Right lobe of liver (tissue), 6 donors: ENCODE data around the gene CNOT4. TPM values are rescaled to one million over a fixed set of nuclear protein-coding genes. Genes with fewer than 3 reads are reported as not detected.
A peak's percentile ranks its signal among the peaks of the same experiment; 100 is the strongest.

Experiments
- ATAC-seq, 4 donors: fragments of 200-7000 bp; cut with Tn5 transposase; one replicate each; pipeline ENCODE4 v1.9.1; 2020; ENCODE audit warnings: mild to moderate bottlenecking in 4 of 4, moderate library complexity in 4 of 4
- DNase-seq, 3 donors: peaks; one replicate each; pipeline ENCODE4 v3.0.0-alpha.2; 2020
- H3K27ac ChIP-seq, 3 donors: fragments of 200-600 bp; one replicate each; pipeline ENCODE4 v1.8.0; 2022
- H3K27me3 ChIP-seq, 2 donors: fragments of 200-600 bp; one replicate each; pipeline ENCODE4 v1.8.0; 2022
- H3K36me3 ChIP-seq, 4 donors: fragments of 200-600 bp; sonication (generic) in 1 of 4; one replicate each; pipeline versions ENCODE4 v1.5.1 to v1.8.0; 2017 to 2022; ENCODE audit warnings: control low read depth in 1 of 4
- H3K4me1 ChIP-seq, 4 donors: fragments of 200-600 bp; sonication (generic) in 1 of 4; one replicate each; pipeline versions ENCODE4 v1.5.1 to v1.8.0; 2017 to 2022; ENCODE audit warnings: control low read depth in 1 of 4
- H3K4me3 ChIP-seq, 3 donors: fragments of 200-600 bp; one replicate each; pipeline ENCODE4 v1.8.0; 2022
- H3K9me3 ChIP-seq, 4 donors: fragments of 200-600 bp; sonication (generic) in 1 of 4; one replicate each; pipeline versions ENCODE4 v1.5.1 to v1.8.0; 2017 to 2022; ENCODE audit warnings: control low read depth in 1 of 4
- CTCF ChIP-seq, 4 donors: fragments of 200-600 bp in 3 of 4; fragments of 450-650 bp in 1 of 4; IDR thresholded peaks; one replicate each; pipeline versions ENCODE4 v1.5.1 to v1.8.0; 2016 to 2022; ENCODE audit warnings: antibody characterized with exemption in 4 of 4, mild to moderate bottlenecking in 2 of 4
- POLR2A ChIP-seq: fragments of 450-650 bp; IDR thresholded peaks from one replicate; pipeline ENCODE4 v1.6.1; 2017; ENCODE audit warnings: antibody characterized with exemption, mild to moderate bottlenecking
- WGBS: methylation state at CpG from one replicate; pipeline ENCODE4 v1.1.6; 2018; ENCODE audit warnings: low coverage, low lambda C conversion rate; ENCODE audit not compliant: insufficient coverage; ENCODE audit errors: missing lambda C conversion rate; 5-methylcytosine and 5-hydroxymethylcytosine counted together
- intact Hi-C, 2 donors: fragments of 100-400 bp; cut with DNase I; formaldehyde crosslinking; loops; one replicate each; pipeline versions ENCODE4 v1.11.2 to v1.14.1; 2022
- total RNA-seq, 6 experiments: library from RNA; depleted of rRNA in 2 of 6; stranded (reverse); fragments of >200 nt in 2 of 6; fragmentation: NEBNext Ultra II Directional in 3 of 6; extraction: Animal tissue kit (Norgen Biotek cat#: 25700) in 3 of 6; gene quantifications; one replicate each; pipeline versions ENCODE4 v1.1.0 to v1.2.4, GENCODE V29; 2016 to 2023
- donor health status: DM: no; HTN: yes; CAD: no.
- donor health status: DM: no; HTN: no; CAD: no.
- donor health status: DM: no; HTN: no; CAD: no.
- donor health status: DM: no; HTN: yes; CAD: no.
- donor health status: DM: no; HTN: yes; CAD: no.

CNOT4 gene
- total RNA-seq, 6 experiments from 2014 or later = 9.1 to 14.1 (median 11.0) TPM

- Histone ChIP-seq H3K27ac (no peak overlapping the region), H3K27me3 (no peaks in the 10 kb centered on the region), H3K4me1 (no peaks in the 10 kb centered on the region), H3K9me3 (no peaks in the 10 kb centered on the region), H3K36me3 (no peaks in the 10 kb centered on the region), H3K4me3 (no peak overlapping the region)
- DNase-seq = no peak
- WGBS = 79% methylated on average over 4 of the region's 4 CpGs
- ATAC-seq = no peak
- TF ChIP-seq CTCF (IDR thresholded peaks at IDR 0.05) (no peak), POLR2A (no peak)
- intact Hi-C loops = no loop called here
These were observed 10.0 kb upstream of the CNOT4 start for GRCh38 chr7:135519871-135520270.

- peak in 2 of 4 donors; percentile 28 to 52 for ATAC-seq
- DNase-seq = no peak
- Histone ChIP-seq H3K27ac (no peak overlapping the region), H3K4me3 (no peak overlapping the region), H3K4me1 (no peaks in the 10 kb centered on the region), H3K27me3 (no peaks in the 10 kb centered on the region), H3K9me3 (no peaks in the 10 kb centered on the region), H3K36me3 (no peaks in the 10 kb centered on the region)
- TF ChIP-seq CTCF (IDR thresholded peaks at IDR 0.05) (no peak), POLR2A (no peak)
- intact Hi-C loops = no loop called here
These were observed 9.4 kb upstream of the CNOT4 start for GRCh38 chr7:135519233-135519688.

- intact Hi-C loops = no loop called here
- no peaks in the 10 kb centered on the region for H3K36me3 ChIP-seq
- 91% methylated on average over 1 of the region's 1 CpG for WGBS
- no peak overlapping the region for H3K27ac ChIP-seq
- ATAC-seq = no peak
- no peaks in the 10 kb centered on the region for H3K27me3 ChIP-seq
- DNase-seq = no peak
- TF ChIP-seq POLR2A (no peak), CTCF (IDR thresholded peaks at IDR 0.05) (no peak)
- no peaks in the 10 kb centered on the region for H3K4me1 ChIP-seq
- no peak overlapping the region for H3K4me3 ChIP-seq
- no peaks in the 10 kb centered on the region for H3K9me3 ChIP-seq
These were observed 8.8 kb upstream of the CNOT4 start for GRCh38 chr7:135518748-135519147.

GRCh38 chr7:135517060-135517459, 7.2 kb upstream of the CNOT4 start:
- WGBS = 60% methylated on average over 3 of the region's 3 CpGs

More at GRCh38 chr7:135517060-135517459, 7.2 kb upstream of the CNOT4 start:
- ATAC-seq = no peak
- no peak for TF ChIP-seq CTCF (IDR thresholded peaks at IDR 0.05)
- no peak for TF ChIP-seq POLR2A
- no peaks in the 10 kb centered on the region for H3K9me3 ChIP-seq
- H3K27ac ChIP-seq = no peak overlapping the region
- H3K36me3 ChIP-seq = no peaks in the 10 kb centered on the region
- H3K27me3 ChIP-seq = no peaks in the 10 kb centered on the region
- no peak overlapping the region for H3K4me3 ChIP-seq
- no peaks in the 10 kb centered on the region for H3K4me1 ChIP-seq
- intact Hi-C loops = no loop called here
- no peak for DNase-seq
